Stimulated activated naive B cell treated with anti-CD40 and anti-IgM and Interleukin-4, amounts not matched to agents 10 μg/mL and 1 μg/mL and 100 μg/mL, for 72 hours (primary cell): ENCODE results near the gene TNFAIP8L3.
"Not testable (repeated sequence)": the region's sequence is repeated elsewhere in the genome, so short reads cannot be mapped to it uniquely, and the experiment has no call there.

ENCODE experiments used
- ATAC-seq, 2 donors: fragments of 150-1000 bp; cut with Tn5 transposase; replicated peaks; 2 replicates each; pipeline ENCODE4 v1.10.0; 2021; ENCODE audit warnings: moderate library complexity in 1 of 2
- DNase-seq: peaks from one replicate; pipeline ENCODE4 v3.0.0; 2021
- H3K27ac Mint-ChIP-seq: one replicate; pipeline ENCODE4 v1.8.0; 2022; ENCODE audit warnings: mild to moderate bottlenecking, mixed read lengths
- H3K27me3 Mint-ChIP-seq, 2 donors: one replicate each; pipeline ENCODE4 v1.8.0; 2022; ENCODE audit warnings: mixed read lengths in 2 of 2
- H3K36me3 Mint-ChIP-seq, 2 donors: one replicate each; pipeline ENCODE4 v1.8.0; 2022; ENCODE audit warnings: mixed read lengths in 2 of 2, mild to moderate bottlenecking in 1 of 2
- H3K4me1 Mint-ChIP-seq, 2 donors: one replicate each; pipeline ENCODE4 v1.8.0; 2022; ENCODE audit warnings: mixed read lengths in 2 of 2, mild to moderate bottlenecking in 1 of 2
- H3K4me3 Mint-ChIP-seq, 2 donors: one replicate each; pipeline ENCODE4 v1.8.0; 2022; ENCODE audit warnings: mild to moderate bottlenecking in 2 of 2, mixed read lengths in 2 of 2, moderate library complexity in 1 of 2
- H3K9me3 Mint-ChIP-seq, 2 donors: one replicate each; pipeline ENCODE4 v1.8.0; 2022; ENCODE audit warnings: mixed read lengths in 2 of 2, mild to moderate bottlenecking in 1 of 2

Gene TNFAIP8L3

GRCh38 chr15:51129535-51130188 lies 35.0 kb upstream of the TNFAIP8L3 start:
- no peaks in the 10 kb centered on the region for H3K36me3 Mint-ChIP-seq
- no peaks in the 10 kb centered on the region for H3K9me3 Mint-ChIP-seq
- H3K27me3 Mint-ChIP-seq = peaks cover 14 to 17% of the 10 kb centered on the region in 2 donors
- no peak overlapping the region for H3K4me3 Mint-ChIP-seq
- no peak overlapping the region for H3K27ac Mint-ChIP-seq
- no peaks in the 10 kb centered on the region for H3K4me1 Mint-ChIP-seq
- ATAC-seq (no peak), DNase-seq (no peak)

DNA sequence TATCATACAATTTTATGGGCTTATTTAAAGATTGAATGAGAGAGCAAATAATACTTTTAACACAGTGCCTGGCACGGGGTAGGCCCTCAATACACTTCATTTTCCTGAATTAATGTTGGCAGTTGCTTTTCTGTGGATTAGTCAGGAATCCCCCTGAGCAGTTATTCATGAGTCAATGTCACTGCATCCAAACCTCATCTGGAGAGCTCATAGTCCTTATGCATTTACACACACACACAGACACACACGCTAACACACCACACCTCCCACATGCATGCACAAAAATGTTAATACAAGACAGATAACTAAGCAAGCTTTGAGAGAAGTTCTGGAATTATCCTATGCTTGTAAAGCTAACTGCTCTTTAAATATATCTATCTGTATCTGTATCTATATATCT lies 34.0 kb upstream of the TNFAIP8L3 start:
- ATAC-seq (no peak), DNase-seq (no peak)
- Mint-ChIP-seq H3K4me3 (no peak overlapping the region), H3K9me3 (peaks cover 0 to 4% of the 10 kb centered on the region in 2 donors), H3K27me3 (peaks cover 14 to 23% of the 10 kb centered on the region in 2 donors), H3K36me3 (no peaks in the 10 kb centered on the region), H3K4me1 (no peaks in the 10 kb centered on the region), H3K27ac (no peak overlapping the region)

DNA sequence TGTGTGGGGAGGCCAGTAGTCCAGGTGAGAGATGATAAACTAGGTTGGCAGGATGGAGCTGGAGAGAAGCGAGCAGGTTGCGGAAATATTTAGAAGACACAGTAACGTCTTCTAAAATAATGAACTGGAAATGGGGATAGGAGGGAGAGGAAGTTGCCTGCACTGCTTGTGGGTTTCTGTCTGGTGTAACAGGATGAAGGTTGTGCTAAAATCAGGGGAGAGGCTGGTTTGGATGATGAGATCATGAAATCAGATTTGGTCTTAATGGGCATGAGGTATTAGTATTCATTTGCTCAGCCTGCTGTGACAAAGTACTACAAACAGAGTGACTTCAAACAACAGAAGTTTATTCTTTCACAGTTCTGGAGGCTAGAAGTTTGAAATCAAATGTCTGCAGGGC lies 32.1 kb upstream of the TNFAIP8L3 start:
- Mint-ChIP-seq H3K36me3 (peaks cover 2 to 3% of the 10 kb centered on the region in 2 donors), H3K27ac (no peak overlapping the region), H3K4me3 (no peak overlapping the region), H3K4me1 (no peaks in the 10 kb centered on the region), H3K27me3 (peaks cover 9 to 27% of the 10 kb centered on the region in 2 donors), H3K9me3 (peaks cover 2 to 7% of the 10 kb centered on the region in 2 donors)
- no peak for DNase-seq
- no peak for ATAC-seq

- not testable (repeated sequence) for H3K36me3 Mint-ChIP-seq, H3K27ac Mint-ChIP-seq, ATAC-seq, H3K4me1 Mint-ChIP-seq, H3K4me3 Mint-ChIP-seq, DNase-seq
- peaks cover 33% of the 10 kb centered on the region in 2 donors for H3K27me3 Mint-ChIP-seq
- peaks cover 4 to 11% of the 10 kb centered on the region in 2 donors for H3K9me3 Mint-ChIP-seq
Measured at GRCh38 chr15:51123002-51123401, 28.3 kb upstream of the TNFAIP8L3 start.

- Mint-ChIP-seq H3K27ac (no peak overlapping the region), H3K4me3 (no peak overlapping the region), H3K9me3 (peaks cover 4 to 11% of the 10 kb centered on the region in 2 donors), H3K4me1 (no peaks in the 10 kb centered on the region), H3K36me3 (peaks cover 2 to 3% of the 10 kb centered on the region in 2 donors), H3K27me3 (peaks cover 39% of the 10 kb centered on the region in 2 donors)
- DNase-seq (no peak), ATAC-seq (no peak)
Measured at GRCh38 chr15:51121631-51122225, 27.0 kb upstream of the TNFAIP8L3 start.

- H3K4me3 Mint-ChIP-seq = no peak overlapping the region
- H3K27me3 Mint-ChIP-seq = peaks cover 33 to 36% of the 10 kb centered on the region in 2 donors
- no peak for DNase-seq
- peak; percentile 63 to 76 for ATAC-seq
- no peak overlapping the region for H3K27ac Mint-ChIP-seq
- no peaks in the 10 kb centered on the region for H3K4me1 Mint-ChIP-seq
- peaks cover 4 to 11% of the 10 kb centered on the region in 2 donors for H3K9me3 Mint-ChIP-seq
- peaks cover 2 to 3% of the 10 kb centered on the region in 2 donors for H3K36me3 Mint-ChIP-seq
Measured at GRCh38 chr15:51121118-51121517, 26.4 kb upstream of the TNFAIP8L3 start.

GRCh38 chr15:51119120-51119519 lies 24.4 kb upstream of the TNFAIP8L3 start:
- ATAC-seq (no peak), DNase-seq (no peak)
- Mint-ChIP-seq H3K27me3 (peaks cover 28 to 36% of the 10 kb centered on the region in 2 donors), H3K27ac (no peak overlapping the region), H3K36me3 (peaks cover 2 to 3% of the 10 kb centered on the region in 2 donors), H3K9me3 (peaks cover 4 to 11% of the 10 kb centered on the region in 2 donors), H3K4me3 (no peak overlapping the region), H3K4me1 (no peaks in the 10 kb centered on the region)

DNA sequence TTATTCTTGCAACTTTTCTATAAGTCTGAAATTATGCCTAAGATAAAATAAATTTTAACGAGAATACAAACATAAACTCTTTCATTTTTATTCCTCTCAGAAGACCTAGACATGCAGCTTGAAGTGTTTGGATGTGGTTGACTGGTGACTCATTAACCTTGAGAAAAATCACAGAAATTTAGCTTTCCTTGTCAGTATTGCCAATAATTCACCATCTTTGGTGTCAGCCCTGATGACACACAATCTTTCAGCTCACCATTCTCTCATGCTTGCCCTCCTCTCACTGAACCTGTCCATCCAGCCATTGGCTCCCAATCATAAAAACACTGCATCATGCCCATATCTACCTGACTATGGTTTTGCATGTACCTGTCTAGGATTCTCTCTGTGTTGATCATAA lies 22.6 kb upstream of the TNFAIP8L3 start:
- Mint-ChIP-seq H3K36me3 (no peaks in the 10 kb centered on the region), H3K27ac (no peak overlapping the region), H3K27me3 (peaks cover 27 to 36% of the 10 kb centered on the region in 2 donors), H3K4me3 (no peak overlapping the region), H3K4me1 (no peaks in the 10 kb centered on the region), H3K9me3 (peaks cover 2 to 3% of the 10 kb centered on the region in 2 donors)
- DNase-seq = no peak
- ATAC-seq = no peak

DNA sequence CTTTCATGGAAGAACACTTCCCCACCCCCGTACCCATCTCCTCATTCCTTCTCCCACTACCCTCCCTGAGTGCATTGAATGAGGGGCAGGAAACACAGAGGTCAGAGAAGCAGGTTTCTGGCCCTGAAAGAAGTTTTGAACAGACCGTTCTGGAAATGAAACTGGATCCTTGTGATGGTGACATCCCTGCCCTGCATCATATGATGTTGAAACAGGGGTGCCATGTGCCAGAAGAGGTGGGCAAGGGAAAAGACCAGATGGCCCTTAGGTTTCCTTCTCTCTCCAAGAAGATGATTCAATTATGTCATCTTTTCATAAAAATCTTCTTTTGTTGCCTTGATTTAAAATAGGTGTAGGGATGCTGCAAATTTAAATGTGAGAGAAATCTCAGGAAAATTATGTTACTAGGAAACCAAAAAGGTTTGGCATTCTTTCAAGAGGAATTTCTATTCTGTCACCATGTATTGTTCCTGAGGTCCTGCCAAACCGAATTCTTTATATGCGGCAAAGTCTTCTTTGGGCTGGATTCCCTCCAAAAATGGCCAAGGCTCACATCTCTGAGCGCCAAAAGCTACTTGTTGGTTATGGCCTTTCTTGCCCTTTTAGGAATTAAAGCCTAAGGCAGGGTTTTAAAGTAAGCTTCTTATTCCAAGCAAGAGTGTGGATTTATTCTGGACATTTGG lies 19.9 kb upstream of the TNFAIP8L3 start:
- no peak for ATAC-seq
- DNase-seq = no peak
- Mint-ChIP-seq H3K9me3 (peaks cover 2 to 3% of the 10 kb centered on the region in 2 donors), H3K27ac (no peak overlapping the region), H3K27me3 (peaks cover 27 to 32% of the 10 kb centered on the region in 2 donors), H3K4me1 (no peaks in the 10 kb centered on the region), H3K4me3 (no peak overlapping the region), H3K36me3 (no peaks in the 10 kb centered on the region)

DNA sequence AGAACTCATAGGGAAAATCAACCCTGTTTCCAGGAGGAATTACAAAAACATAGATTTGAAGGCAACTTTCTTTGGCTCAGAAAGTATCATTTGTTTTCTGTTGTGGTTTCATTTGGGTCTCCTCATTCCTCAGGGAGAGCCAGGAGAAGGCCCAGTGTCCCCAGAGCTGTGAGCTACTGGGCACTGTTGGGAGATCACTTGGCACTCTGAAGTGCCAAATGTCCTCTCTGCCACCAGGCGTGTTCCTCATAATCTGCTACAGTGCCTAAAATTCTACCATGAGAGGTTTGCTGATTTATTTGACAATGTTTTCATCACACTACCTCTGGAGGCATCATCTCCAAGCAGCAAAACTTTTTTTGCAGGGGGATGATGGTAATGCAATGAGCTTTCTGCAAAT lies 17.4 kb upstream of the TNFAIP8L3 start:
- Mint-ChIP-seq H3K9me3 (no peaks in the 10 kb centered on the region), H3K4me3 (no peak overlapping the region), H3K27me3 (peaks cover 6 to 14% of the 10 kb centered on the region in 2 donors), H3K4me1 (no peaks in the 10 kb centered on the region), H3K27ac (no peak overlapping the region), H3K36me3 (no peaks in the 10 kb centered on the region)
- DNase-seq (no peak), ATAC-seq (no peak)

DNA sequence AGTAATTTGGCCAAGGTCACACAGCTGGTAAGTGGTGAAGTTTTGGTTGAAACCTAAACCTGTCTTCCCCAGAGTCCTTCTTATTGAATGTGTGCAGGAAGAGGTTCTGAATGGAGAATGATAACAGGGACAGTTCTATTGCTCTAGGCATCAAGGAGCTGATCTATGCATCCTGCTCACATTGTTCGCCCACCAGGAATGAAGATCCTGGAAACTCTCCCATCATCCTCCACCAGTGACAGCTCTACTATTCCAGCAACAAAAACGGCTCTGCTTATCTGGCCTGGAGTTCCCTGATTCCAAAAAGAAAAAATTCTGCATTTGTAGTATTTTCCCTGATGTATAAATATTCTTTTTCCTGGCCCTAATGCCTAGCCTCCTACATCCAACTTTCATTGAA lies 16.4 kb upstream of the TNFAIP8L3 start:
- H3K27ac Mint-ChIP-seq = no peak overlapping the region
- peaks cover 6 to 14% of the 10 kb centered on the region in 2 donors for H3K27me3 Mint-ChIP-seq
- H3K9me3 Mint-ChIP-seq = no peaks in the 10 kb centered on the region
- no peaks in the 10 kb centered on the region for H3K36me3 Mint-ChIP-seq
- H3K4me3 Mint-ChIP-seq = no peak overlapping the region
- H3K4me1 Mint-ChIP-seq = no peaks in the 10 kb centered on the region
- ATAC-seq (no peak), DNase-seq (no peak)

DNA sequence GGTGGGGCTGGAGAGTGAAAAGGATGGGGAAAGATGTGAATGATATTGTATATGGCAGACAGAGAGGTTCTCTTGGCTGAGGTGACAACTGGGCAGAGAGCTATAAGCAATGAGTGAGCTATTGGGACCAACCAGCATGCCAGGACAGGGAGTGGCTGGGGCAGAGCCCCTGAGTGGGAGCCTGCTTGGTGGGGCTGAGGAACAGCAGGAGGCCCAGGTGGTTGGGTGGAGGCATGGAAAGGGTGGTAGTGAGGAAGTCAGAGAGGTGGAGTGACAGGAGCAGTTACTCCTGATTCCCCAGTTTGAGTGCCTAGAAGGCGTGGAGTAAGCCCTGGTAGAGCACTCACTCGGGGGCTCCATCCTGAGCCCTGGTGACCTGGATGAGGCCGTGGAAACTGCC lies 15.5 kb upstream of the TNFAIP8L3 start:
- Mint-ChIP-seq H3K9me3 (no peaks in the 10 kb centered on the region), H3K27me3 (peaks cover 6 to 14% of the 10 kb centered on the region in 2 donors), H3K4me1 (no peaks in the 10 kb centered on the region), H3K27ac (no peak overlapping the region), H3K36me3 (no peaks in the 10 kb centered on the region), H3K4me3 (no peak overlapping the region)
- no peak for ATAC-seq
- DNase-seq = no peak

GRCh38 chr15:51108933-51109550 lies 14.3 kb upstream of the TNFAIP8L3 start:
- Mint-ChIP-seq H3K27ac (no peak overlapping the region), H3K36me3 (no peaks in the 10 kb centered on the region), H3K4me1 (no peaks in the 10 kb centered on the region), H3K27me3 (peaks cover 16 to 20% of the 10 kb centered on the region in 2 donors), H3K4me3 (no peak overlapping the region), H3K9me3 (no peaks in the 10 kb centered on the region)
- DNase-seq = no peak
- no peak for ATAC-seq

DNA sequence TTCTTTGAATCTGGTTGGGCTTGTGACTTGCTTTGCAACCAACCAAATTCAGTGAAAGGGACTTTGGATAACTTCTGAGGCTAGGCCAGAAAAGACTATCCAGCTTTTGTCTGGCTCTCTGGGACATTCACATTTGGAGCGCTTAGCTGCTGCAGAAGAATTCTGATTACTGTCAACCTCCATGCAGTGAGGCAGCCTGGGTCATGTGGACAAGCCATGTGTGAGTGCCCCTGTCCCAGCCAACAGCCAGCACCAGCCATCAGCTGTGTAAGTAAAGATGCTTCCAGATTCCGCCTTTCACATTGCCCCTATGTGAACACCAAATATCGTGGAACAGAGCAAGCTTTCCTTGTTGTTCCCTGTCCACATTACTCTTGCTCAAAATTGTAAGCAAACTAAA lies 12.9 kb upstream of the TNFAIP8L3 start:
- Mint-ChIP-seq H3K9me3 (no peaks in the 10 kb centered on the region), H3K4me1 (no peaks in the 10 kb centered on the region), H3K36me3 (no peaks in the 10 kb centered on the region), H3K27ac (no peak overlapping the region), H3K27me3 (peaks cover 25 to 27% of the 10 kb centered on the region in 2 donors), H3K4me3 (no peak overlapping the region)
- no peak for DNase-seq
- no peak for ATAC-seq
